ENCODE measurements around the gene AGAP1. TPM values are rescaled to one million over a fixed set of nuclear protein-coding genes. Genes with fewer than 3 reads are reported as not detected.

AGAP1 gene
- total and polyA plus RNA-seq, 7 donors: 4.2 to 21.6 (median 16.6) TPM

- Histone ChIP-seq H3K4me3 (no peak overlapping the region), H3K27me3 (ENCODE audit: insufficient read depth in 3 of 3, low read length in 2 of 3) (no peaks in the 10 kb centered on the region), H3K9me3 (no peaks in the 10 kb centered on the region), H3K27ac (no peak overlapping the region), H3K36me3 (ENCODE audit: insufficient read depth in 1 of 2, low read depth in 1 of 2) (no peaks in the 10 kb centered on the region), H3K4me1 (peaks cover 41% of the 10 kb centered on the region)
- DNase-seq: no peak
- TF ChIP-seq CTCF (IDR thresholded peaks at IDR 0.05): no peak
- intact Hi-C loops (cut with DNase I): no loop called here
- no peak for ATAC-seq
- WGBS, 3 donors: 94 to 95% (median 95%) methylated on average over 15 of the region's 15 CpGs
These were observed 118.5 kb downstream of the AGAP1 start for GRCh38 chr2:235612181-235612950.

GRCh38 chr2:235613649-235614048, 119.8 kb downstream of the AGAP1 start:
- H3K4me1 ChIP-seq: peaks cover 37% of the 10 kb centered on the region
- H3K9me3 ChIP-seq: no peaks in the 10 kb centered on the region
- H3K4me3 ChIP-seq: no peak overlapping the region
- no peak for TF ChIP-seq CTCF (IDR thresholded peaks at IDR 0.05)
- 96% methylated on average over 6 of the region's 6 CpGs for WGBS, 3 donors
- ATAC-seq: no peak
- H3K27ac ChIP-seq: no peak overlapping the region
- no peak for DNase-seq
- no peaks in the 10 kb centered on the region for H3K27me3 ChIP-seq (ENCODE audit: insufficient read depth in 3 of 3, low read length in 2 of 3)
- intact Hi-C loops (cut with DNase I): no loop called here
- H3K36me3 ChIP-seq (ENCODE audit: insufficient read depth in 1 of 2, low read depth in 1 of 2): no peaks in the 10 kb centered on the region

GRCh38 chr2:235614176-235614860, 120.5 kb downstream of the AGAP1 start:
- DNase-seq (no peak), ATAC-seq (no peak)
- intact Hi-C loops (cut with DNase I): no loop called here
- Histone ChIP-seq H3K36me3 (ENCODE audit: insufficient read depth in 1 of 2, low read depth in 1 of 2) (no peaks in the 10 kb centered on the region), H3K4me3 (no peak overlapping the region), H3K27ac (no peak overlapping the region), H3K4me1 (peaks cover 37% of the 10 kb centered on the region), H3K9me3 (no peaks in the 10 kb centered on the region), H3K27me3 (ENCODE audit: insufficient read depth in 3 of 3, low read length in 2 of 3) (no peaks in the 10 kb centered on the region)
- WGBS, 3 donors: 78 to 85% (median 82%) methylated on average over 14 of the region's 14 CpGs
- no peak for TF ChIP-seq CTCF (IDR thresholded peaks at IDR 0.05)

- DNase-seq (peak; percentile 75 to 82), ATAC-seq (peak; percentile 66 to 84 (median 82))
- no peaks in the 10 kb centered on the region for H3K9me3 ChIP-seq
- H3K4me3 ChIP-seq: no peak overlapping the region
- TF ChIP-seq CTCF (IDR thresholded peaks at IDR 0.05): no peak
- no peak overlapping the region for H3K27ac ChIP-seq
- no peaks in the 10 kb centered on the region for H3K36me3 ChIP-seq (ENCODE audit: insufficient read depth in 1 of 2, low read depth in 1 of 2)
- H3K27me3 ChIP-seq (ENCODE audit: insufficient read depth in 3 of 3, low read length in 2 of 3): no peaks in the 10 kb centered on the region
- 40 to 44% (median 40%) methylated on average over 11 of the region's 11 CpGs for WGBS, 3 donors
- intact Hi-C loops (cut with DNase I): no loop called here
- peaks cover 37% of the 10 kb centered on the region for H3K4me1 ChIP-seq
These were observed 121.3 kb downstream of the AGAP1 start for GRCh38 chr2:235614900-235615712.
